Measurements from ENCODE around the gene MYLIP. TPM values are rescaled to one million over a fixed set of nuclear protein-coding genes. Genes with fewer than 3 reads are reported as not detected.
A peak's percentile ranks its signal among the peaks of the same experiment; 100 is the strongest.

Gene MYLIP
- total and polyA plus RNA-seq, 2 of the 13 experiments (the other 11 are each of a cell fraction or from before 2014, with no cell fraction given), result 3.4 to 10.8 TPM

DNA sequence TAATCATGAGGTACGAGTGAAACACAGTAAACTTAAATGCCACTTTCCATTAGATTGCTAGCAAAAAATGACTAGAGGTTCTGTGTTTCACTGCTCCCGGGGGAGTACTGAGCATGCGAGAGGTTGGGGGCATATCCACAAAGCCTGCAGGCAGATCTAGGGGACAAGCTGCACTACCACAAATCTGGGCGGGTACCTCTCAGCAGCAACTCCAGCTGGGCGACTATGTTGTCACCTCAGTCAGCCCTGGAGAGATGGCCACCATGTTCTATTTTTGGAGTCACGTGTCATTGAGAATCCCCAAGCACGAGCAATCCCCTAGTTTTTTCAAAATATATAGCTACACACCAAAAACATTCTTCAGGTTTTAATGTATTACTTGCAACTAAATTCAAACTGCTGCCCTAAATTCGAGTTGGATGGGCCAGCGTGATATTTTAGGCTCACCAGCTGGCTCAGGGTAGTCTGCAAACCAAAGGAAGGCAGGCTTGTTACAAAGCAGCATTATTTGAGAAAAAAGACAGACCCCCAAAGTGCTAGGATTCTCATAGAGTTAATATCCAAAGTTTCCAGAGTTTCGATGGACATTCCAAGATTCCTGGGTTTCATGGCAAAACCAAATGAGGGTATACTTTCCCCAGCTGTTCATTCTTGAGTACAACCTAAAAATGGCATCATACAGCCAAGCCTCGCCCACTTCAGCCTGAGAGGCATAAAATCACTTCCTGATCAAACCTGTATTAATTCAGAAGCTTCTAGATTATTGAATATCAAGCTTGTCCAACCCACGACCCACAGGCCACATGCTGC is 24.1 kb upstream of the MYLIP start (continued):
- TF ChIP-seq SAFB2 (CRISPR knock-in tag; IDR thresholded peaks at IDR 0.05; ENCODE audit: borderline replicate concordance, low read depth) (no peak), ZNF563 (CRISPR knock-in tag; IDR thresholded peaks at IDR 0.05) (no peak), RORA (CRISPR knock-in tag; IDR thresholded peaks at IDR 0.05) (no peak), NFE2L2 (IDR thresholded peaks at IDR 0.05; ENCODE audit: low read length) (no peak), HOXA9 (CRISPR knock-in tag; IDR thresholded peaks at IDR 0.05; ENCODE audit: borderline replicate concordance) (no peak), KDM2A (CRISPR knock-in tag; IDR thresholded peaks at IDR 0.05; ENCODE audit: borderline replicate concordance, low read depth) (no peak), KLF16 (CRISPR knock-in tag; IDR thresholded peaks at IDR 0.05) (no peak)
- TF ChIP-seq, protein P1, sequence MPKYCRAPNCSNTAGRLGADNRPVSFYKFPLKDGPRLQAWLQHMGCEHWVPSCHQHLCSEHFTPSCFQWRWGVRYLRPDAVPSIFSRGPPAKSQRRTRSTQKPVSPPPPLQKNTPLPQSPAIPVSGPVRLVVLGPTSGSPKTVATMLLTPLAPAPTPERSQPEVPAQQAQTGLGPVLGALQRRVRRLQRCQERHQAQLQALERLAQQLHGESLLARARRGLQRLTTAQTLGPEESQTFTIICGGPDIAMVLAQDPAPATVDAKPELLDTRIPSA (CRISPR knock-in tag; IDR thresholded peaks at IDR 0.05; ENCODE audit: borderline replicate concordance), result no peak
- TF ChIP-seq, protein P2, sequence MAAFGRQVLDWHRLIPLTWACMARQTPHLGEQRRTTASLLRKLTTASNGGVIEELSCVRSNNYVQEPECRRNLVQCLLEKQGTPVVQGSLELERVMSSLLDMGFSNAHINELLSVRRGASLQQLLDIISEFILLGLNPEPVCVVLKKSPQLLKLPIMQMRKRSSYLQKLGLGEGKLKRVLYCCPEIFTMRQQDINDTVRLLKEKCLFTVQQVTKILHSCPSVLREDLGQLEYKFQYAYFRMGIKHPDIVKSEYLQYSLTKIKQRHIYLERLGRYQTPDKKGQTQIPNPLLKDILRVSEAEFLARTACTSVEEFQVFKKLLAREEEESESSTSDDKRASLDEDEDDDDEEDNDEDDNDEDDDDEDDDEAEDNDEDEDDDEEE (CRISPR knock-in tag; IDR thresholded peaks at IDR 0.05), result no peak

DNA sequence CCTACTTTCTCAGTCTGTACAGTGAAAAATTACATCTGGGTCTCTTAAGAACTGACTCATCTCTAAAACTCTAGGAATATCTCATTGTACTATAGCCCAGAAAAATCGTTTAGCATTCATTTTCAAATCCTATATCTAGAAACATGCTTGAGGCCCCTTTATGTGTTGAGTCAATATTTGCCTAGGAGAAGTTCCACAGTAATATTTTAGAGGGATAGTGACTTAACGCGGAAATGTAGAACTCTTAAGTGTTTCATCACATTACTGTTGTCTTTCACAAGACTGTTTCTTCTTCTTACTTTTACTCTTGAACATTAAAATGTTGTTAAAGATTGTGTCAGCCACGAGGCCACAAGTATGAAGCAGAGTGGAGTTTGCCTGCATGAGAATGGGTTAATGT is 23.0 kb upstream of the MYLIP start:
- no peak overlapping the region for H3K9ac ChIP-seq (ENCODE audit: insufficient read depth, low read depth, low read length)
- DNase-seq (ENCODE audit: low spot score) (no peak), ATAC-seq (no peak), FAIRE-seq (no peak)
- POLR2A ChIA-PET, result interaction anchor here (0.6 kb wide), 1 partner anchor 12 kb away, joined by 3 read pairs; no protein-coding TSS in a partner anchor
- H3K27ac ChIP-seq (ENCODE audit: extremely low read length, insufficient read depth, low read length), result no peak overlapping the region
- no peaks in the 10 kb centered on the region for H3K79me2 ChIP-seq (ENCODE audit: insufficient read depth, low read length)
- H2AFZ ChIP-seq (ENCODE audit: low read length), result no peak overlapping the region
- in situ Hi-C loops (cut with HindIII; ENCODE audit: extremely low pct_ligation_motif_present, low pct_unique_long_range_greater_than_20kb), result no loop called here
- no peaks in the 10 kb centered on the region for H3K27me3 ChIP-seq (ENCODE audit: control insufficient read depth in 1 of 2, insufficient read depth in 2 of 2, low read length in 2 of 2)
- no peaks in the 10 kb centered on the region for H3K9me3 ChIP-seq (ENCODE audit: low read length)
- WGBS (ENCODE audit: low lambda C conversion rate), result 11% methylated on average over 4 of the region's 4 CpGs
- no peak overlapping the region for H3K4me2 ChIP-seq (ENCODE audit: low read depth, low read length)
- H3K4me3 ChIP-seq (replicated peaks in 1 of 3; ENCODE audit: insufficient read depth in 1 of 3, low read depth in 2 of 3, low read length in 3 of 3), result no peak overlapping the region
- intact Hi-C loops (cut with micrococcal nuclease; ENCODE audit: unreplicated experiment), result no loop called here
- no peaks in the 10 kb centered on the region for H3K36me3 ChIP-seq (replicated peaks in 1 of 2; ENCODE audit: control insufficient read depth in 1 of 2, insufficient read depth in 2 of 2, low read length in 2 of 2)
- TF ChIP-seq, protein P3, sequence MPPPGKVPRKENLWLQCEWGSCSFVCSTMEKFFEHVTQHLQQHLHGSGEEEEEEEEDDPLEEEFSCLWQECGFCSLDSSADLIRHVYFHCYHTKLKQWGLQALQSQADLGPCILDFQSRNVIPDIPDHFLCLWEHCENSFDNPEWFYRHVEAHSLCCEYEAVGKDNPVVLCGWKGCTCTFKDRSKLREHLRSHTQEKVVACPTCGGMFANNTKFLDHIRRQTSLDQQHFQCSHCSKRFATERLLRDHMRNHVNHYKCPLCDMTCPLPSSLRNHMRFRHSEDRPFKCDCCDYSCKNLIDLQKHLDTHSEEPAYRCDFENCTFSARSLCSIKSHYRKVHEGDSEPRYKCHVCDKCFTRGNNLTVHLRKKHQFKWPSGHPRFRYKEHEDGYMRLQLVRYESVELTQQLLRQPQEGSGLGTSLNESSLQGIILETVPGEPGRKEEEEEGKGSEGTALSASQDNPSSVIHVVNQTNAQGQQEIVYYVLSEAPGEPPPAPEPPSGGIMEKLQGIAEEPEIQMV (CRISPR knock-in tag; IDR thresholded peaks at IDR 0.05; ENCODE audit: low read depth), result no peak
- 0 out of 2 replicates have a peak, but pooled peaks have one; percentile 11 for TF ChIP-seq CEBPB (IDR thresholded peaks at IDR 0.05; ENCODE audit: borderline replicate concordance, low read depth, low read length)
- TF ChIP-seq ZNF678 (CRISPR knock-in tag; IDR thresholded peaks at IDR 0.05), result no peak
- no peak for TF ChIP-seq ZNF878 (CRISPR knock-in tag; IDR thresholded peaks at IDR 0.05)
- TF ChIP-seq IKZF4 (CRISPR knock-in tag; IDR thresholded peaks at IDR 0.05; ENCODE audit: borderline replicate concordance, low read depth, not compliant biosample characterization), result no peak
- TF ChIP-seq, protein P4, sequence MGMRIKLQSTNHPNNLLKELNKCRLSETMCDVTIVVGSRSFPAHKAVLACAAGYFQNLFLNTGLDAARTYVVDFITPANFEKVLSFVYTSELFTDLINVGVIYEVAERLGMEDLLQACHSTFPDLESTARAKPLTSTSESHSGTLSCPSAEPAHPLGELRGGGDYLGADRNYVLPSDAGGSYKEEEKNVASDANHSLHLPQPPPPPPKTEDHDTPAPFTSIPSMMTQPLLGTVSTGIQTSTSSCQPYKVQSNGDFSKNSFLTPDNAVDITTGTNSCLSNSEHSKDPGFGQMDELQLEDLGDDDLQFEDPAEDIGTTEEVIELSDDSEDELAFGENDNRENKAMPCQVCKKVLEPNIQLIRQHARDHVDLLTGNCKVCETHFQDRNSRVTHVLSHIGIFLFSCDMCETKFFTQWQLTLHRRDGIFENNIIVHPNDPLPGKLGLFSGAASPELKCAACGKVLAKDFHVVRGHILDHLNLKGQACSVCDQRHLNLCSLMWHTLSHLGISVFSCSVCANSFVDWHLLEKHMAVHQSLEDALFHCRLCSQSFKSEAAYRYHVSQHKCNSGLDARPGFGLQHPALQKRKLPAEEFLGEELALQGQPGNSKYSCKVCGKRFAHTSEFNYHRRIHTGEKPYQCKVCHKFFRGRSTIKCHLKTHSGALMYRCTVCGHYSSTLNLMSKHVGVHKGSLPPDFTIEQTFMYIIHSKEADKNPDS (CRISPR knock-in tag; IDR thresholded peaks at IDR 0.05), result no peak
- H3K4me1 ChIP-seq (ENCODE audit: insufficient read depth, low read length), result no peaks in the 10 kb centered on the region
- no TSS peak for BruUV-seq (replicated peaks)
- CTCF ChIA-PET (ENCODE audit: low intra/inter-chr PET ratio, low total read pairs), result no interaction called here
- no peaks in the 10 kb centered on the region for H4K20me1 ChIP-seq (ENCODE audit: insufficient read depth, low read length)
